ENCODE measurements around the gene AMOTL1. TPM values are rescaled to one million over a fixed set of nuclear protein-coding genes. Genes with fewer than 3 reads are reported as not detected.

Gene AMOTL1
- total RNA-seq, 1 donor from 2014 or later = 45.8 TPM

- Mint-ChIP-seq H3K9me3 (ENCODE audit: low read depth) (no peaks in the 10 kb centered on the region), H3K36me3 (ENCODE audit: insufficient read depth) (no peaks in the 10 kb centered on the region), H3K4me3 (ENCODE audit: low read depth) (no peak overlapping the region), H3K4me1 (ENCODE audit: low read depth) (peaks cover 16% of the 10 kb centered on the region), H3K27me3 (peaks cover 17% of the 10 kb centered on the region), H3K27ac (no peak overlapping the region)
- no peak for DNase-seq (ENCODE audit: low spot score, unreplicated experiment)
- TF ChIP-seq CTCF (IDR thresholded peaks at IDR 0.05; ENCODE audit: unreplicated experiment) = no peak
Observed at GRCh38 chr11:94738746-94739145, 29.4 kb upstream of the AMOTL1 start.

GRCh38 chr11:94739331-94739730, 28.8 kb upstream of the AMOTL1 start:
- H3K27me3 Mint-ChIP-seq = peaks cover 17% of the 10 kb centered on the region
- no peak overlapping the region for H3K27ac Mint-ChIP-seq
- H3K36me3 Mint-ChIP-seq (ENCODE audit: insufficient read depth) = no peaks in the 10 kb centered on the region
- no peaks in the 10 kb centered on the region for H3K9me3 Mint-ChIP-seq (ENCODE audit: low read depth)
- DNase-seq (ENCODE audit: low spot score, unreplicated experiment) = no peak
- peaks cover 13% of the 10 kb centered on the region for H3K4me1 Mint-ChIP-seq (ENCODE audit: low read depth)
- H3K4me3 Mint-ChIP-seq (ENCODE audit: low read depth) = no peak overlapping the region
- TF ChIP-seq CTCF (IDR thresholded peaks at IDR 0.05; ENCODE audit: unreplicated experiment) = no peak

- H3K4me3 Mint-ChIP-seq (ENCODE audit: low read depth) = peak overlapping the region; percentile 85
- H3K4me1 Mint-ChIP-seq (ENCODE audit: low read depth) = peaks cover 10% of the 10 kb centered on the region
- TF ChIP-seq CTCF (IDR thresholded peaks at IDR 0.05; ENCODE audit: unreplicated experiment) = no peak
- DNase-seq (ENCODE audit: low spot score, unreplicated experiment) = no peak
- H3K27me3 Mint-ChIP-seq = peaks cover 17% of the 10 kb centered on the region
- H3K27ac Mint-ChIP-seq = peak overlapping the region; percentile 92
- no peaks in the 10 kb centered on the region for H3K9me3 Mint-ChIP-seq (ENCODE audit: low read depth)
- H3K36me3 Mint-ChIP-seq (ENCODE audit: insufficient read depth) = no peaks in the 10 kb centered on the region
Observed at GRCh38 chr11:94740083-94741021, 27.8 kb upstream of the AMOTL1 start.

- peak overlapping the region; percentile 85 for H3K4me3 Mint-ChIP-seq (ENCODE audit: low read depth)
- DNase-seq (ENCODE audit: low spot score, unreplicated experiment) = no peak
- no peaks in the 10 kb centered on the region for H3K9me3 Mint-ChIP-seq (ENCODE audit: low read depth)
Observed at GRCh38 chr11:94741022-94741679, 27.0 kb upstream of the AMOTL1 start.

More at GRCh38 chr11:94741022-94741679, 27.0 kb upstream of the AMOTL1 start:
- peak; percentile 58 for TF ChIP-seq CTCF (IDR thresholded peaks at IDR 0.05; ENCODE audit: unreplicated experiment)
- Mint-ChIP-seq H3K4me1 (ENCODE audit: low read depth) (peaks cover 12% of the 10 kb centered on the region), H3K27ac (peak overlapping the region; percentile 92), H3K27me3 (peaks cover 17% of the 10 kb centered on the region), H3K36me3 (ENCODE audit: insufficient read depth) (no peaks in the 10 kb centered on the region)
